NCI-H2171 (cell line): Measurements from ENCODE around the gene SLC9A9.
"Not testable (repeated sequence)": the region's sequence is repeated elsewhere in the genome, so short reads cannot be mapped to it uniquely, and the experiment has no call there.

ENCODE experiments used
- DNase-seq: peaks from one replicate; lab custom pipeline; 2025; lab: John Stamatoyannopoulos, UW

The SLC9A9 gene

DNA sequence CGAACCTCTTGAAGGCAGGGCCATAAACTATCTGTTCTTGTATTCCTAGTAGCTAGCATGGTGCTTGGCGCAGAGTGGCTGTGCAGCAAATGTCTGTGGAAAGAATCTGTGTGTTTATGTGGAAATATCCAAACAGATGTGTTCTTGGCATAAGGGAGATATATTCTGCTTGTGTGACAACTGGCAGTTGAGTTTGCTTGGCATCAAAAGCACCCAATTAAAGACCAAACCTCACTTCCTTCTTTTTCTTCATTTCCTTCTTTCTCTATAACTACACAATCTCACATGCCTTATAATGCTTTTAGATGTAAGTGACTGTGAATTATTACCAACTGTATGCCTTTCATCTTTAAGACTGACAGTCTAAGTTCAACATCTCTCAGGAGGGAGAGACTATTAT, 296.5 kb downstream of the SLC9A9 start:
- DNase-seq = no peak

DNA sequence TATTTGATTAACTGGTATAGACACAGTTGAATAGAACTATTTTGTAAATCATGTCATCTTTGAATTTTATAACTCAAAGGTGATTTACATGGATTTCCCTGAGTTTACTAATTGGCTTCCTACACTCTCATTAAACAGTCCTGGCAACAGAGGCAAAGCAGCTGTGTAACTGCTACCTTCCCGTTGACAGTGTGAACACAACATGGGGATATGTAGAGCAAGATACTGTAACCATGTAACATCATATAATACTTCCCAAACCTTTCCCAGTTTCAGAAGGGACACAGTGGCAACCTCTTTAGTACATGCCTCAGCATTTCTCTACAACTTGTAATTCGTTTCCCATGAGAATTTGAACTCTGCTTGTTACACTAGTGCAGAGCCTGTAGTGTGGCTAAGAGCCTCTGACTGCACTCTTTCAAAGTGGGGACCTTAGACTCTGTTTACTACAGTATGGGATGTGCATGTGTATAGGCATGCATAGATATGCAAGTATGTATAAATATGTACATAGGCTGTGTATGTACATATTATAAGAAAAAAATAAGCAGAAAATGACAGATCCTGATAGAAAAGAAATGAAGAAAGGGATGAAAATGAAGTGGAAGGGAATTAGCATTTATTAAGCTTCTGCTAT, 299.3 kb downstream of the SLC9A9 start:
- no peak for DNase-seq

DNA sequence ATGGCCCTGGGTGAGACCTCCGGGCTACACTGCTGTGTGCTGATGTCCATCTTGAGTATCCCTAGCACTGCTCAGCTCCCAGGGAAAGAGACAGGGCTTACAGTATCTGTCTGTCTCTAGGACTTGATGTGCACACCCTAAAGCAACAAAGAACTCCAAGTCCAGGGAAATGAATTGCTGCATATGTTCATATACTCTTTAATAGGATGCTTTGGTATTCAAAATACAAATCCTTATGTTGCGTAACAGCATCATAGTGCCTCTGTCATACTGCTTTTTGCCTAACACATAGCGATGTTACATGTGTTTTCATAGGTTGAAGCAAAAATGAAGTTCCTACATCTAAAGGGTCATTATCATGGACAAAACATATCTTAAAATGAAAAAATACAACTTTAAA, 299.9 kb downstream of the SLC9A9 start:
- DNase-seq = no peak

DNA sequence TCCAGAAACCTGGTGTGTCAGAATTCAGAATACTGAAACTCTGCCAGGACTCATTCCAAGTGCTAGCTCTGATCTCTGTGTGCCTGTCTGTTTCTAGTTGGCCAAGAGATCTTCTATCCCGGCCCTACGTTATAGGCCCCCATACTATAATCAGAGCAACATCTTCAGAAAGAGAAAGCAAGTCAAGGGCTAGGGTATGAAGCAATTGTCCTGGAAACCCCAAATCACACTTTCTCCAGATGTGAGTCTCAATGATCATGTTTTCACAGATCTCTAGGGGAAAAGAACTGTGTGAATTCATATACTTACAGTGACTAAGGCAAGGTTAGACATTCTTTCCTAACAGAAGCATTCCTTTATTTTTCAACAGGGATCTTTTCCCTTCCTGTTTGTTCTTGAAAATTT, 309.7 kb downstream of the SLC9A9 start:
- no peak for DNase-seq

DNA sequence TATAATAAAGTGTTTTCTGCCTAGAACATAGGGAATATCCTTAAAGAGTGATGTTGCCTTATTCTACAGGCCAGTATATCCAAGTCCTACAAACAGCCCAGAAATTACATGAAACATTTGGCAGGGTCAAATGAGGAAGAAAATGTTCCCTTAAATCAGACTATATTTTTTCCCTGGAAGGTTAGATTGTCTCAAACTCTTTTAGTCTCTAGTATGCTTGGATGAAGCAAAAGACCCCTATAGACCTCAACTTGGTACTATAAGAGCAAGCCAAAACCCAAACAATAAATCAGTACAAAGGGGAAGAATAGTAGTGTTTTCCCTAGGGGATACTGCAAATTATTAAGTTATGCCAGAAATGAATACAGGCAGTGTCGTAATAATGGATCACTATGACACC, 310.2 kb downstream of the SLC9A9 start:
- DNase-seq = no peak

DNA sequence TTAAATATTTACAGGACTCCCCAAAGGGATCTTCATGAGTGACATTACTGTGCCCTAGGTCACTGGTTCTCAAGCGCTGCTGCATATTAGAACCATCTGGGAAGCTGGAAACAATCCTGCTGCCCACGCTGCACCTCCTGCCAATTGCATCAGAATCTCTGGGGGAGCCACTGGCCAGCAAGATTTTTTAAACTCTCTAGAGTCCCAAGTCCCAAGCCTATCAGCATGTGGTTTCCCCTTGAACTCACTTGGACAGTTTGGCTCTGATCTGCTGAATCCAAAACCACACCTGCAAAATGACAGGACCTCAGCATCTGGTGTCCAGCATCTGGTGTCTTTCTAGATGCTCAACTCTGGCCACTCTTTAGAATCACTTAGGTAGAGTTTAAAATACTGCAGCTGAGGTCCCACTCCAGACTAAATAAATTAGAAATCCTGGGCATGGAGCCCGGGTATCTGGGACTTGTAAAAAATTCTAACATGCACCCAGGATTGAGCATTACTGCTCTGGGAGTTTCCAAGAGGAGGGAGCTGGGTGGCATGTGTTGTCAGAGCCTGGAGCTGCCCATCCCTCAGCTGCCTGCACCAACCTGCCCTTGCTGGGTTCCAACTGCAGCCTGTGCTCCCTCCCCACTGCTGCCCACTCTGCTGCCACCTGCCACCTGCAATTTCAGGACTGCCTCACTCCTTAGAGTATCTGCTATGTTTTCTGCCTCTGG, 311.3 kb downstream of the SLC9A9 start:
- DNase-seq = peak; percentile 22

DNA sequence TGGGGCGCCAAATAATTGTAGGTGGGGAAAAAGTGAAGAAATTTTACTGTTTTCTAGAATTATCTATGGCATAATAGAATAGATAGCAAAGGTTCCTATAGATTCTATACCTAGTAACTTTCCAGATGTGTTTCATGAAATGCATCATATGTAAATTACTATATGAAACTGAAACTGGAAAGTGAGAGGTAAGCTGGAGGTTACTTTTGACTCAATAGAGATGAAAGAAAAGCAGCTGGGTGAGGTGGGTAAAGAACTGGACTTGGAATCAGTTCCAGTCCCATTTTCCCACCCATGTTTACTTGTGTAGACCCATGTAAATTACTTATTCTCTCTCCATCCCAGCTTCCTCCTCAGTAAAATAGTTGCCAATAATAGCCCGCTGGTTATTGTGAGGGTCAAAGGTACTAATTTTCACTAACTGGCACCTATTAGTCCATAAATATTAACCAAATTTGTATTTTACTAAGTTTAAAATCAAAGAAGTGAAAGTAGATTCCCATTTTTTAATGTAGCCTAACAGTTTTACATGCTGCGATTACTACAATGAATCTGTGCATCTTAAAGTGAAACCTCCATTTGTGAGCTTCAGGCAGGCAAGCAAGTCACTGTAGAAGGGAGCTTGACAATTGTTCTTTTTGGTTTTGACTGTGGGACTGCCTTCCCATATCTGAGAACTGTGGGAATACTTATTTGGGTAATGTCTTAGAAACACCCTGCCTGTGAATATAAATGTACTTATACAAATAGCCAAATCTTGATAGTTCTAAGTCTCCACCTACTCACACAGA, 312.1 kb downstream of the SLC9A9 start:
- DNase-seq = no peak

DNA sequence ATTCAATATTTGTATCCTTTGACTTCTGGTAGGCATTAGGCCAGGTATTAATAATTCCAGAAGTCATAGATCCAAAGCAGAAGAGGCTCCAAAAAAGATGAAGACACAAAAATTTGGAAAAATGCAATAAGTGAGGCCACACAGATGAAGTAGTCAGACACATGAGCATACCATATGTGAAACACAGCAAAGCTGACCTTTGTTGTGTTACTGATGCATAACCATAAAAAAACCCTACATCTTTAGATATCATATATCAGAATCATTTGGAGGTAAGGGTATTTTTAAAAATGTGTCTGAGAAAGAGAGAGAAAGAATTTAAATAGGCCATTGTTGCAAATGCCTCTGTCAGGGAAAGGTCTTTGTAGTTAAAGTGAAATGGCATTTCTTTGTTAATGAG, 314.9 kb downstream of the SLC9A9 start:
- DNase-seq = no peak

DNA sequence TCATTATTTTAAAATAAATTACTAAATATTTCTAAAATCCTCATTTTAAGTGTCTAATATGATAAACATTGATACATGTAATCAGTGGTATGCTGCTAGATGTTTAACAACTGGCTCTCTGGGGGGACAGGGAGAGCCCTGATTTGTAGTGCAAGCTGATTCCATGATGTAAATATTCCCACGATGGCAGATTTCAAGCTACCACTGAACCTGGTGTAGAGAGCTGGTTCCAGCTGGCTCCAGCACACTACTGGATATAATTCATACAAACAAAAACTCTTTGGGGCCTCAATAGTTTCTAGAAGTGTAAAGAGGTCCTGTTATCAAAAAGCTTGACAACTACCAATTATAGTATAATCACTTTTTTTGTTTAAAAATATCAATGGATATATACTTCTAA, 316.2 kb downstream of the SLC9A9 start:
- DNase-seq = no peak

DNA sequence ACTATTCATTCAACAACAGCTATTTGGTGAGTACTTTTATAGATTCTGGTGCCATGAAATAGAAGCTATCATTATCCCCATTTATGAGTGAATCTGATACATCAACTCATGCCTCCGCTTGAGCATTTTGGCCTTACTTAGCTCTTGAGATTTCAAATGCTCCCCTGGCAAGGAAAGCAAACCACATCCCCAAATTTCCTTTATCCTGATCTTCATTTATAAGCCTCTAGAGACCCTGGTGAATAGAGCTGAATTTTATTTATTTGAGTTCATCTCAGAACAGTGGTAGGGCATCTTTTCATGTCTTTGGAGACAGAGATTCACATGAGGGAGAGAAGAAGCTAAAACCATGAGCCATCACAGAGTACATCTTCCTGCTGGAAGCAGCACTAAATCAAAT, 317.2 kb downstream of the SLC9A9 start:
- DNase-seq = no peak

DNA sequence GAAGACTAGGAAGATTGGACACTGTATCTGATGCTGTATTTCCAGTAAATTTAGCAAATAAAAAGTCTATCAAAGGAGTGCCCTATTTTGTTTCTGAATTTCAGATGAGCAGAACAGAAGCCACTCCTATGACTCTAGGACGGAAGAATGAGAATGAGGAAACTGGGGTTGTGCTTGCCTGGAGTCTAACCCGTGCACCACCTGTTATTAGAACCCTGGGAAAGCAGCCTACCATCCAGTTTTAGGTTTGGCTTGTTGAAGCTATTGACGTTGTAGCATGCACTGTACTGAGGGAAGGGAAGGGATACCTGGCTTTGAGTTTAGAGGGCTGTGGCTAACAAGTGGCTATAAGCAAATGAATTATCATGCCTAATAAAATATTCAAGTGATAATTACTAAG, 318.5 kb downstream of the SLC9A9 start:
- DNase-seq = no peak

DNA sequence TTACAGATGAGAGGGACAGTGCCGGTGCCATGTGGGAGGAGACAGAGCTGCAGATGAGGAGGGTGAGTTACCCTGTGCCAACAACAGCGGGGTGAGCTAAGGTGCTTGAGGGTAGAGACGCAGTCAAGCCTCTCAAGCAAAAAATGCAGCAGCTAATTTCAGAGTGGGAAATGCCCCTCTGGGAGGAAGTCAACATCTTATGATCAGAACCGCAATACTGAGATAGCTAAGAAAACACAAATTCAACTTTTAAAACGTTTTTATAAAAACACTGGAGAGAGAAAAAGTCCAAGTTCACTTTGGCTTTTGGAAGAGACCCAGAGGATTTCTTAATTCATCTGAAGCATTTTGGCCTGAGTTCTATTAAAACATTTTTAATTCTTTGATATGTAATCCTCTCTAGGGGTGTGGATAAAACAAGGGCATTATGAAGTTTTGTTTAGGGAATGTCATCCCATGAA, 319.2 kb downstream of the SLC9A9 start:
- no peak for DNase-seq

DNA sequence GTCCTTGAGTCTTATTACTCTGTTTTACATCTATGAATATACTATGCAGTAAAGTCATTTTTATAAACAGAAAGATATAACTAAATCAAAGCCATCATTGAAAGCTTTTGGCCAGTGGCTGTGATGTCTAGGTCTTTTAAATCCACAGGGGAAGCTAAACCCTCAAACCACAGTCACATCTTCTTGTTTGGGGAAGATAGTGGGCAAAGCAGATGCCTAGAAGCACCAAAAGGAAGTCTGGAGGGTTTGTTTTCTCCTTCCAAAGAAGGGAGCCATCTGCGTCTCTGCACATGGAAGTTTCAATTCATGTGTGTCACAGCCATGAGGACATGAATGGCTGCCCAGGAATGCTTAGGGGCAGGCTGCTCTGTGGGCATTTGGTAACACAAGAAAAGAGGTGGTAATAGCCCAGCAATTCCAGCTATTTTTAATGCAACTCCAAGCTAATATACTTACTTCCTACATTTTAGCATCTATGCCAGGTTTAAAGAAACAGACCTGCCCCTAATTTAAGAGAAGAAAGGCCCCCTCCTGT, 322.2 kb downstream of the SLC9A9 start:
- DNase-seq = no peak

DNA sequence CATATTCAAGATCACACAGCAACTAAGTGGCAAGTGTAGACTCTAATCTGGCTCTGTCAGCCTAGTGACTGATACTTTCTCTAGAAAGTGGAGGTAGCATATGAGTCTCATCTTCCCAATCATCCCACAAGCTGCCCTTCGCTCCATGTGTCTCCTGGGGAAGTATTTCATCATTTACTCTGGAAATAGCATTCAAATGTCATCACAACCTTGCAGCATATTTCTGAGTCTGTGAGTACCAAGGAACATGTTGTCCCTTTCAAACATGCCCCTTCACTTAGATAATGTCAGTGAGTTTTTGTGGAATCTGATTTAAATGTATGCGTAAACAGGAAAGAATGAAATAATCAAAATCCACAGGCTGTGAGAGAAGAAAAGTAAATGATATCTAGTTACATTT, 322.9 kb downstream of the SLC9A9 start:
- no peak for DNase-seq

DNA sequence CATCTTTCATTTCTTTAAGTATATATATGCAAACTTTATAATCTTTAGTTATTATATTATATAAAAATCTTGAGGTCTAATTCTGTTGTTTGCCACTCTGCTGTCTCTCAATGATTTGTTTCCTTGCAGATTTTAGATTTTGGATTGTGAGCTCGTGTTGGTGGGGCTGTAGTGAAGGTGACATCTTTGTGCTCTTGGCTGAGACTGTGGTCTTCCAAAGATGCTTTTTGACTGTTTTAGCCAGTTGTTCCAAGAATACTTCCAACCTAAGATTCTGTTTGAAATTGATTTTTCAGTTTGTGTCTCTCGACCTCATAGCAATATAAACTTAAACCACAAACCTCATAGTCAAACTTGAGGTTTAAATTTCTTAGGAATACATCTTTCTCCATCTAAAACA, 326.5 kb downstream of the SLC9A9 start:
- DNase-seq = no peak

DNA sequence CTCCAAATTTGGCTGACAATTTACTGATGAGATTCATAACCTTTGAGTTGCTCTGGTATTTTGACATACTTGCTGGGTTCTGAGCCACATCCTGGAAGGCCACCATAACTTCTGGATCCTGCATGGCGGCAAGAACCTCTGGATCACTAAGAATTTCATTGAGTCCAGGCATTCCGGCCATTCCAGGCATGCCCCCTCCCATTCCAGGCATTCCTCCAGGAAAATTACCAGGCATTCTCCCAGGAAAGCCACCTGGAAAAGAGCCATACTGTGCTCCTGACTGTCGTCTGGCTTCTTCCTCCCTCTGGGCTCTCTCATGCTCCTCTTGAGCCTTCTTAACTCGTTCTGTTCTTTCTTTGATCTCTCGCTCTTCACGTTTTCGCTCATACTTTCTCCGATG, 331.1 kb downstream of the SLC9A9 start:
- not testable (repeated sequence) for DNase-seq

DNA sequence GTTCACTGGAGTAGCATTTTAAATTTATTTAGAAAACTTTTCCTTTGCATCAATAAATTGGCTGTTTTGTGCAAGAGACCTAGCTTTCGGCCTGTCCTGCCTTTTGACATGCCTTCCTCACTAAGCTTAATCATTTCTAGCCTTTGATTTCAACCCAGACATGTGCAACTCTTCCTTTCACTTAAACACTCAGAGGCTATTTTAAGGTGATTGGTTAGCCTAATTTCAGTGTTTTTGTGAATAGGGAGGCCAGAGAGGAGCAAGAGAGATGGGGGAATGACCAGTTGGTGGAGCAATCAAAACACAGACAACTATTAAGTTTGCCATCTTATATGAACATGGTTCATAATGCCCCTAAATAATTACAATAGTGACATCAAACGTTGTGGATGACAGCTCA, 333.4 kb downstream of the SLC9A9 start:
- DNase-seq = no peak

DNA sequence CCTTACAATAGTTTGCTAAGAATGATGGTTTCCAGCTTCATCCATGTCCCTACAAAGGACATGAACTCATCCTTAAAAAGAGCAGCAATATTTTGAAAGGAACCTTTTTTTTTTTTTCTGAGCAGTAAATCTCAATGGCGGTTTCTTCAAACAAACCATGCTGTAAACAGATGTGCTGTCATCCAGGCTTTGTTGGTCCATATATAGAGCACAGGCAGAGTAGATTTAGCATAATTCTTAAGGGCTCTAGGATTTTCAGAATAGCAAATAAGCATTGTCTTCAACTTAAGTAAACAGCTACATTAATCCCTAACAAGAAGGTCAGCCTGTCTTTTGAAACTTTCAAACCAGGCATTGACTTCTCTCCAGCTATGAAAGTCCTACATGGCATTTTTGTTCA, 334.2 kb downstream of the SLC9A9 start:
- DNase-seq = no peak

DNA sequence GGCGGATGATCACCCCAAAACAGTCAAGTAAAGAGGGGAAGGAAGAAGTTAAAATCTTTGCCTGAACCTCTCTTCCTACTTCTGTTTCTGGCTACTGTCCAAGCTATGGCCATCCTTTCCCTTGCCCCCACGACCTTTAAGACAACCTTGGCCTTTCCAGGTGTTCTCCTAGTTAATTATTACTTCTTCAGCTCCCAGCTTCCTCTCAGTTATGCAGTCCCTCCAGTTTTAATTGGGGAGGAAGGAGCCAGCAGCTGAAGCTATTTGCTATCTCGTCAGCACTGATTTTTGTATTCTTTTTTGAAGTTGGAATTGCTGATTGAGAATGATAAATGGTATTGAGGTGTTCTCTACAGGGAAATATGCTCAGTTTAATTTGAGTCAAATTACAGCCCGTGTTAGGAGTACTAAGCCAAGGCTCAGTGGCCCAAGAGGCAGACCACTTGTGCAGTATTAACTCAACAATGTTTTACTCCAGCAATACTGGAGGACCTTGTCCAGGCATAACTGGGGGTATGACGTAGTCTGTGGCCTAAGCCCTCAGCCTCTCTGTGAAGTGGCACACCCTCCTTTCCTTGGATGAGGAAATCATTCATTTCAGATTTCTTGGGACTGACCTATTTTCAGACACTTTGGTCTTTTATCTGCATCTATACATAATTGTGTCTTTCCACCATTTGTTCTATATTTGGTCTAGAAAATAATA, 336.9 kb downstream of the SLC9A9 start:
- no peak for DNase-seq

DNA sequence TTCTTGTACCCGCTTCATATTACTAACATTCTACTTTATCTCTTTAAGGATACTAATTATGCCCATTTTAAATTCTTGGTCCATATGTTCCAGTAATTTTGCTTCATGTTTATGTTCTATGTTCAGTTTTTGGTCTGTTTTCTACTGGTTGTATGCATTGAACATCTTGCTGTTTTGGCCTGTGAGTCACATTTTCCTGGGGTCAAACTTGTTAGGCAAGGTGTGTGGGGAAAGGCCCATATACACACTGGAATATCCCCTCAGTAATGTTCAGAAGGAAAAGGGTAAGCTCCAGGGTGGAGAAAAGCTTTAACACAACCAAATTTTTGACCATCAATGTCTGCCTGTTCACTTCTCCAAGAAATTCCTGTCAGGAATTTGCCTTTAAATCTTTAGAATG, 337.7 kb downstream of the SLC9A9 start:
- no peak for DNase-seq

DNA sequence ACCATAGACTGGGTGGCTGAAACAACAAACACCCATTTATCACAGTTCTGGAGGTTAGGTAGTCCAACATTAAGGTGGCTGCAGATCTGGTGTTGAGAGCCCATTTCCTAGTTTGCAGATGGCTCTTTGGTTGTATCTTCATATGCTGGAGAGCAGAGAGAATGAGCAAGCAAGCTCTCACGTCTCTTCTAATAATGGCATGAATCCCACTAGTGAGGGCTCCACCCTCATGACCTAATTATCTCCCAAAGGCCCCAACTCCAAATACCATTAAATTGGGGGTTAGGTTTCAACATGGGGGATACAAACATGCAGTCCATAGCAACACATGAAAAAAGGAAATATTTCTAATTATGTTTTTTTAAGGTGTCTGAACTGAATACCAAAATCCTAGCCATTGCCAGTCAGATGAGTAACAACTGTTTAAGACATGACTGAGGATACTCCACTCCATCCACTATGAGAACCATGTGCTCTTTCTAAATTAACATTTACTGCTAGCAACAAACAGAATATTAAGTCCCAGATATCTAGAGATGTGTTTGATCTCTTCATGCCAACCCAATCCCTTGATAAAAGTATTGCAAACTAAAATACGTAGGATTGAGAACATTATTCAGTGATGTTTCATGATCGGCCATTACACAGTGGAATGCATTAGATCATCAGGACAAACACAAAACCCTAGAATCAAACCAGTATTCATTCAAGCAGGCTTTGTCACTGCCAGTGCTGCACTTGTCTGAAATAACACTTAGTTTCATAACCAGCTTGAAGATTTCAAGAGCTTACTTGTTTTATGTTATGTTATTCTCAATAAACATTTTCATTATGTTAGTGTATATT, 340.3 kb downstream of the SLC9A9 start:
- no peak for DNase-seq
